Anterior cingulate cortex (tissue), 58 donors: ENCODE results near the gene ZFC3H1.
"Not testable (repeated sequence)": the region's sequence is repeated elsewhere in the genome, so short reads cannot be mapped to it uniquely, and the experiment has no call there.

Source experiments
- DNase-seq, 58 donors: peaks; one replicate each; lab custom pipeline; 2025; lab: John Stamatoyannopoulos, UW

The ZFC3H1 gene, protein sequence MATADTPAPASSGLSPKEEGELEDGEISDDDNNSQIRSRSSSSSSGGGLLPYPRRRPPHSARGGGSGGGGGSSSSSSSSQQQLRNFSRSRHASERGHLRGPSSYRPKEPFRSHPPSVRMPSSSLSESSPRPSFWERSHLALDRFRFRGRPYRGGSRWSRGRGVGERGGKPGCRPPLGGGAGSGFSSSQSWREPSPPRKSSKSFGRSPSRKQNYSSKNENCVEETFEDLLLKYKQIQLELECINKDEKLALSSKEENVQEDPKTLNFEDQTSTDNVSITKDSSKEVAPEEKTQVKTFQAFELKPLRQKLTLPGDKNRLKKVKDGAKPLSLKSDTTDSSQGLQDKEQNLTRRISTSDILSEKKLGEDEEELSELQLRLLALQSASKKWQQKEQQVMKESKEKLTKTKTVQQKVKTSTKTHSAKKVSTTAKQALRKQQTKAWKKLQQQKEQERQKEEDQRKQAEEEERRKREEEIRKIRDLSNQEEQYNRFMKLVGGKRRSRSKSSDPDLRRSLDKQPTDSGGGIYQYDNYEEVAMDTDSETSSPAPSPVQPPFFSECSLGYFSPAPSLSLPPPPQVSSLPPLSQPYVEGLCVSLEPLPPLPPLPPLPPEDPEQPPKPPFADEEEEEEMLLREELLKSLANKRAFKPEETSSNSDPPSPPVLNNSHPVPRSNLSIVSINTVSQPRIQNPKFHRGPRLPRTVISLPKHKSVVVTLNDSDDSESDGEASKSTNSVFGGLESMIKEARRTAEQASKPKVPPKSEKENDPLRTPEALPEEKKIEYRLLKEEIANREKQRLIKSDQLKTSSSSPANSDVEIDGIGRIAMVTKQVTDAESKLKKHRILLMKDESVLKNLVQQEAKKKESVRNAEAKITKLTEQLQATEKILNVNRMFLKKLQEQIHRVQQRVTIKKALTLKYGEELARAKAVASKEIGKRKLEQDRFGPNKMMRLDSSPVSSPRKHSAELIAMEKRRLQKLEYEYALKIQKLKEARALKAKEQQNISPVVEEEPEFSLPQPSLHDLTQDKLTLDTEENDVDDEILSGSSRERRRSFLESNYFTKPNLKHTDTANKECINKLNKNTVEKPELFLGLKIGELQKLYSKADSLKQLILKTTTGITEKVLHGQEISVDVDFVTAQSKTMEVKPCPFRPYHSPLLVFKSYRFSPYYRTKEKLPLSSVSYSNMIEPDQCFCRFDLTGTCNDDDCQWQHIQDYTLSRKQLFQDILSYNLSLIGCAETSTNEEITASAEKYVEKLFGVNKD (N-terminal part only)

GRCh38 chr12:71663561-71664410, at the start of gene ZFC3H1, which contains the start of gene THAP2:
Gene ZFC3H1 (minus strand): TSS chr12:71663848. CDS start chr12:71663610, 238 bp downstream.
Gene THAP2 (plus strand): TSS chr12:71664301. CDS start chr12:71664510, 209 bp downstream.
- peak; percentile 81 to 99 (median 96) for DNase-seq

- DNase-seq = no peak
Observed at GRCh38 chr12:71710276-71711125, 46.9 kb upstream of the ZFC3H1 start.

DNA sequence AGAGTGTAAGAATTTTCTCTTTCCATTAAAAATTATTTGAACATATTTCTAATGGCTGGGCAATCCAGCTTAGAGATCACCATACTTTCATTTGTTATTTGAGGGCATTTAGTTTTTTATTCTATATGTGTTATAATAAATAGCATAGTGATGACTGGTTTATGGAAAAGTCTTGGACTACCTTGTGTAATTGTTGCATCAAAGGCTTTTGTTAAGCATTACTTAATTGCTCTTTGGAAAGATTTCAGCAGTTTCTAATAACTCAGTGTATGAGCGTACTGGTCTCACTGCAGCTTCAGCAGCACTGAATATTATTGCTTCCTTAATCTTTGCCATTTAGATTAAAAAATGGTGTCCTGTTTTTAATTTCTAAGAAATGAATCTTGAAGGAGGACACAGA, 45.0 kb upstream of the ZFC3H1 start:
- DNase-seq = no peak

- DNase-seq = no peak
Observed at GRCh38 chr12:71704920-71705319, 41.3 kb upstream of the ZFC3H1 start.

GRCh38 chr12:71703206-71703605, 39.6 kb upstream of the ZFC3H1 start:
- DNase-seq = no peak

- DNase-seq = no peak
Observed at GRCh38 chr12:71702590-71702989, 38.9 kb upstream of the ZFC3H1 start.

DNA sequence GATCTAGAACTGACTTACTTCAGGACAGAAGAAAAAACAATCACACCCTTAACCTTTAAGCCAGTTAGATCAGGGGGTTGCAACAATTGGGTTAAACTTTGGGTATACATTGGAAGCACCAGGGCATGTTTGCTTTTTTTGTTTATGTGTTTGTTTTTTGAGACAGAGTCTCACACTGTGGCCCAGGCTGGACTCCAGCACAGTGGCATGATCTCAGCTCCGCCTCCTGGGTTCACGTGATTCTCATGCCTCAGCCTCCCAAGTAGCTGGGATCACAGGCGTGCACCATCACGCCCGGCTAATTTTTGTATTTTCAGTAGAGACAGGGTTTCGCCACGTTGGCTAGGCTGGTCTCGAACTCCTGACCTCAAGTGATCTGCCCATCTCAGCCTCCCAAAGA, 38.5 kb upstream of the ZFC3H1 start:
- DNase-seq = not testable (repeated sequence)

DNA sequence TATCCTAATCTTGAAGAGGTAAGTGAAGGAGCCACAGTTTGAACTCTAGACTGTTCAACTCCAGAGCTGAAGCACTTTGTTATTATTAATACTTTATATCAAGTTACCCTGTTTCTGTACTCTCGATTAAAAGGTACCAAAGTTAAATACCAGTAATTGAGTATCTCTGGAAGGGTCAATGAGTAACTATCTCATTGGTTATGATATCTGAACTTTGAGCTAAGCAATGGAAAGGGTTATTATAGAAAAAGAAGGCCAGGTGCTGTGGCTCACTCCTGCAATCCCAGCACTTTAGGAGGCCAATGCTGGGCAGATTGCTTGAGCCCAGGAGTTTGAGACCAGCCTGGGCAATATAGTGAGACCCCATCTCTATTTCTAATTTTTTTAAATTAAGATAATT, 32.1 kb upstream of the ZFC3H1 start:
- DNase-seq = no peak

GRCh38 chr12:71694099-71694820, 30.6 kb upstream of the ZFC3H1 start:
- no peak for DNase-seq

DNA sequence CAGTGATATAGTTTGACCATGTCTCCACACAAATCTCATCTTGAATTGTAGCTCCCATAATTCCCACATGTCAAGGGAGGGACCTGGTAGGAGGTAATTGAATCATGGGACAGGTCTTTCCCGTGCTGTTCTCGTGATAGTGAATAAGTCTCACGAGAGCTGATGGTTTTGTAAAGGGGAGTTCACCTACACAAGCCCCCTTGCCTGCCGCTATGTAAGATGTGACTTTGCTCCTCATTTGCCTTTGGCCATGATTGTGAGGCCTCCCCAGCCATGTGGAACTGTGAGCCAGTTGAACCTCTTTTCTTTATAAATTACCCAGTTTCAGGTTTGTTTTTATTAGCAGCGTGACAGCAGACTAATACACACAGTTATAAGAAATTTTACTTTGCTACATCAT, 30.0 kb upstream of the ZFC3H1 start:
- DNase-seq = not testable (repeated sequence)

GRCh38 chr12:71693126-71693525, 29.5 kb upstream of the ZFC3H1 start:
- DNase-seq = no peak

GRCh38 chr12:71691504-71692129, 28.0 kb upstream of the ZFC3H1 start:
- no peak for DNase-seq

- DNase-seq = no peak
Observed at GRCh38 chr12:71688961-71689570, 25.4 kb upstream of the ZFC3H1 start.

DNA sequence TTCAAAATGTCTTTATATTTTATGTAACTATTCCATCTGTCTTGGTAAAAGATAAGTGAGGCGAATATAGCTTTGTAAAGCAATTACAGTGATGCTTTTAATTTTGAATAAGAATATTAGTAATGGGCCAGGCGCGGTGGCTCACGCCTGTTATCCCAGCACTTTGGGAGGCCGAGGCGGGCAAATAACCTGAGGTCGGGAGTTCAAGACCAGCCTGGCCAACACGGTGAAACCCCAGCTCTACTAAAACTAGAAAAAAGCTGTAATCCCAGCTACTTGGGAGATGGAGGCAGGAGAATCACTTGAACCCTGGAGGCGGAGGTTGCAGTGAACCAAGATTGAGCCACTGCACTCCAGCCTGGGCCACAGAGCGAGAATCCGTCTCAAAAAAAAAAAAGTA, 23.5 kb upstream of the ZFC3H1 start:
- peak in 2 of 58 donors; percentile 1 to 2 for DNase-seq

GRCh38 chr12:71686658-71687025, 23.0 kb upstream of the ZFC3H1 start:
- DNase-seq = no peak

DNA sequence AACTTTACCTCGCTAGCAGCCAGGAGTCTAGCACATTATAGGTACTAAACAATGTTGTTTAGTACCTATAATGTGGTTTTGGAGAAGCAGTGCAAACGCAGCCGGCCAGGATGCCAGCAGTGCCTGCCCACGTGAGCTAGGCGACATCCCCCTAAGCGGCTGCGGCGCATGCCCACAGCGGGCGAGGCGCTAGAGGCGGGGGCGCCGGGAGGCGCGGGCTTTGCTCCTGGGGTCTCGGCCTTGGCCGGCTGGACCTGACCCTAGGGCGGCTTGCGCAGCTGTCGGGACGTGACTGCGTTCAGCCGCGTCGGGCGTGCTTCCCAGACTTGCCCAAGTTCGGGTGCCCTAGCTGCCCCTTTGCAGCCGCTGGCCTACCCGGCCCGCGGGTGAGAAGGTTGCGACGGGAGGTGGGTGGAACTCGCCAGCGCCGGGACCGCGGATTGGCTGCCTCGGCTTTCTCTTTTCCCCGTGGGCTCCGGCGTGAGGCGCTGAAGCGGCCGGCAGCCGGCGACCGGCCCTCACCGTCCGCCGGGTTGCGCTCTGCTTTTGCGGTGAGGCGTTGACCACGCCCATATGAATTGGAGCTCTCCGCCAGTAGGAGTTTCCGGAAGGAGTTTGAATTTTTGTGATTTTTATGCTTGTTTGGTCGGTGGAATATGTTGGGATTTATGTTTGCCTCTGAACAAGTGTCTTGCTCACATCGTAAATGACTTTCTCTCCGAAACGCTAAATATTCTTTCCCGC, 22.4 kb upstream of the ZFC3H1 start, which contains the start of gene TMEM19:
TMEM19 (plus strand) TSS at position 169 of the 744 bp plus-strand sequence. CDS start 599 bp downstream, outside the sequence.
- DNase-seq = peak in 57 of 58 donors; percentile 63 to 98 (median 91)
